ENCODE results near the gene SLC12A5. TPM values are rescaled to one million over a fixed set of nuclear protein-coding genes. Genes with fewer than 3 reads are reported as not detected.

The SLC12A5 gene
- total RNA-seq, 4 donors from 2014 or later: 0.99 to 1.2 TPM; not detected in 2

DNA sequence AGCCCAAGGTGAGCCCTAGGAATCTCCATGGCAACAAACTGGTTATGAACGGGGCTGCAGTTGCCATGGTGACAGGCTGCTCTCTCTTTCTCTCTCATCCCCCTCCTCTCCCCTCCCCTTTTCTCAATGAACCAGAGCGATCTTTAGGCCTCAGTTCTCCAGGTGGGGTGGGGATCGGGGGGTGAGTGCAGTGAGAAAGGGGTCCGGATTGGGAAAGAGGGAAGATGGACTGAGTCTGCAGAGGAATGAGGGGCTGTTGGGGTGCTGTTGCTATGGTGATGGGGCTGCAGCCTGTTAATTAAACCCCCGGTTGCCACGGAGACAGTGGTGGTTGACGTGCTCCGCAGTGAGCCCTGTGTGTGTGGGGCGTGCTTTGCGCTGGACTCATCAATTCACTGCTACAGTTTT lies 3.6 kb upstream of the SLC12A5 start:
- no peak for DNase-seq (ENCODE audit: extremely low spot score)
- no peak overlapping the region for H3K4me3 ChIP-seq
- H3K36me3 ChIP-seq: no peaks in the 10 kb centered on the region
- 50% methylated on average over 4 of the region's 10 CpGs for WGBS
- H3K27me3 ChIP-seq: peaks cover 0 to 100% (median 56%) of the 10 kb centered on the region in 4 donors
- H3K4me1 ChIP-seq: peaks cover 15 to 28% (median 22%) of the 10 kb centered on the region in 4 donors
- no peak overlapping the region for H3K27ac ChIP-seq (replicated peaks in 1 of 4)
- TF ChIP-seq POLR2A (IDR thresholded peaks at IDR 0.05; ENCODE audit: low read depth) (no peak), EP300 (IDR thresholded peaks at IDR 0.05) (no peak), POLR2AphosphoS5 (IDR thresholded peaks at IDR 0.05) (no peak)
- TF ChIP-seq, protein P1, sequence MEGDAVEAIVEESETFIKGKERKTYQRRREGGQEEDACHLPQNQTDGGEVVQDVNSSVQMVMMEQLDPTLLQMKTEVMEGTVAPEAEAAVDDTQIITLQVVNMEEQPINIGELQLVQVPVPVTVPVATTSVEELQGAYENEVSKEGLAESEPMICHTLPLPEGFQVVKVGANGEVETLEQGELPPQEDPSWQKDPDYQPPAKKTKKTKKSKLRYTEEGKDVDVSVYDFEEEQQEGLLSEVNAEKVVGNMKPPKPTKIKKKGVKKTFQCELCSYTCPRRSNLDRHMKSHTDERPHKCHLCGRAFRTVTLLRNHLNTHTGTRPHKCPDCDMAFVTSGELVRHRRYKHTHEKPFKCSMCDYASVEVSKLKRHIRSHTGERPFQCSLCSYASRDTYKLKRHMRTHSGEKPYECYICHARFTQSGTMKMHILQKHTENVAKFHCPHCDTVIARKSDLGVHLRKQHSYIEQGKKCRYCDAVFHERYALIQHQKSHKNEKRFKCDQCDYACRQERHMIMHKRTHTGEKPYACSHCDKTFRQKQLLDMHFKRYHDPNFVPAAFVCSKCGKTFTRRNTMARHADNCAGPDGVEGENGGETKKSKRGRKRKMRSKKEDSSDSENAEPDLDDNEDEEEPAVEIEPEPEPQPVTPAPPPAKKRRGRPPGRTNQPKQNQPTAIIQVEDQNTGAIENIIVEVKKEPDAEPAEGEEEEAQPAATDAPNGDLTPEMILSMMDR (IDR thresholded peaks at IDR 0.05): no peak
- no peaks in the 10 kb centered on the region for H3K9me3 ChIP-seq
- intact Hi-C loops (cut with DNase I): no loop called here

DNA sequence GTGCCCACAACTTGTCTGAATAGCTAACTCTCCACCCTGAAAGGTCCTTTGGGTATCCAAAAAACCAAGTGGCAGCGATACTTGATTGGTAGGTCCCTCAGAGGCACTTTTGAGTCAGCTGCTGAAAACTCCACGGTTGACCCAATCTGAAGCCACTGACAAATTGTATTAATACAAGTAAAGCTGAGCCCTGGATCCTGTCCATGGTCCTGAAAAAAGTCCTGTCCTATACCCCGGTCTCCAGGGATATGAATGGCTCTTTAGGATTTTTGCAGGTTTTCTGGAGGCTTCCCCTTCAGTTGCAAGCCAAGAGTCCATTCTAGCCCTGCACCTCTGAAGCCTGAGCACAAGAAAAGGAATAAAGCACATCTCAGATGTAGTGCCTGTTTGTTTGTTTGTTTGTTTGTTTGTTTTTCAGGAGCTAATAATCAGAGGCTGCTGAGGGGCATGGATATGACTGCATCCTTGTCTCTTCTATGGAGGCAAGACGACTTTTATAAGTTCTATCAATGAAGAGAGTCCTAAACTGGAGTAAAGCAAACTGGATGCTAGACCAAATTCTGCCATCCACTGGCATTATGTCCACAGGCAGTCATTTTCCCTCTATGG lies 1.7 kb upstream of the SLC12A5 start:
- Histone ChIP-seq H3K9me3 (no peaks in the 10 kb centered on the region), H3K4me1 (peaks cover 8 to 24% (median 19%) of the 10 kb centered on the region in 4 donors), H3K27me3 (peaks cover 0 to 100% (median 55%) of the 10 kb centered on the region in 4 donors), H3K36me3 (no peaks in the 10 kb centered on the region), H3K27ac (replicated peaks in 1 of 4) (no peak overlapping the region), H3K4me3 (no peak overlapping the region)
- 13% methylated on average over 4 of the region's 4 CpGs for WGBS
- TF ChIP-seq EP300 (IDR thresholded peaks at IDR 0.05) (no peak), POLR2A (IDR thresholded peaks at IDR 0.05; ENCODE audit: low read depth) (no peak), POLR2AphosphoS5 (IDR thresholded peaks at IDR 0.05) (no peak)
- TF ChIP-seq, protein P1 (IDR thresholded peaks at IDR 0.05): no peak
- intact Hi-C loops (cut with DNase I): no loop called here
- no peak for DNase-seq (ENCODE audit: extremely low spot score)

DNA sequence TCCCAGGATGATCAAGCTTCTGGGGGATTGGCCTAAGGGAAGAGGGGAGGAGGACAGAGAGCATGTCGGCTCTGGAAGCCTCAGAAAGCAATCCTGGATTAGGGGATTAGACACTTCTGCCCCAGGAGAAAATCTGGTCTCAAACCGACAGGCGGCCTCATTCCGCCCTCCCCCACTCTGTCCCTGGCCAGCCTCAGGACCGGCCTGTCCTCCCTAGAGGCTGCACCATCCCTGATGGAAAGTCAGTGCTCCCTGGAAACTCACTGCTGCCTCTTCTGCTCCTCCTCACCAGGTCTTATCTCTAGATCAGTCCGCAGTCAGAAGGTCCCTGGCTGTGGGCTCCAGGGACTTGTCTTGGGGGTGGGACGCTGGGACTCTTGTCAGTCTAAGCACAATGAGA lies 905 bp upstream of the SLC12A5 start:
- Histone ChIP-seq H3K4me1 (peaks cover 4 to 18% (median 12%) of the 10 kb centered on the region in 4 donors), H3K36me3 (no peaks in the 10 kb centered on the region), H3K9me3 (no peaks in the 10 kb centered on the region), H3K27me3 (peaks cover 0 to 100% (median 56%) of the 10 kb centered on the region in 4 donors), H3K4me3 (no peak overlapping the region), H3K27ac (replicated peaks in 1 of 4) (no peak overlapping the region)
- no peak for DNase-seq (ENCODE audit: extremely low spot score)
- intact Hi-C loops (cut with DNase I): no loop called here
- 93% methylated on average over 5 of the region's 7 CpGs for WGBS
- TF ChIP-seq POLR2AphosphoS5 (IDR thresholded peaks at IDR 0.05) (no peak), EP300 (IDR thresholded peaks at IDR 0.05) (no peak)
- TF ChIP-seq, protein P1 (IDR thresholded peaks at IDR 0.05): no peak

DNA sequence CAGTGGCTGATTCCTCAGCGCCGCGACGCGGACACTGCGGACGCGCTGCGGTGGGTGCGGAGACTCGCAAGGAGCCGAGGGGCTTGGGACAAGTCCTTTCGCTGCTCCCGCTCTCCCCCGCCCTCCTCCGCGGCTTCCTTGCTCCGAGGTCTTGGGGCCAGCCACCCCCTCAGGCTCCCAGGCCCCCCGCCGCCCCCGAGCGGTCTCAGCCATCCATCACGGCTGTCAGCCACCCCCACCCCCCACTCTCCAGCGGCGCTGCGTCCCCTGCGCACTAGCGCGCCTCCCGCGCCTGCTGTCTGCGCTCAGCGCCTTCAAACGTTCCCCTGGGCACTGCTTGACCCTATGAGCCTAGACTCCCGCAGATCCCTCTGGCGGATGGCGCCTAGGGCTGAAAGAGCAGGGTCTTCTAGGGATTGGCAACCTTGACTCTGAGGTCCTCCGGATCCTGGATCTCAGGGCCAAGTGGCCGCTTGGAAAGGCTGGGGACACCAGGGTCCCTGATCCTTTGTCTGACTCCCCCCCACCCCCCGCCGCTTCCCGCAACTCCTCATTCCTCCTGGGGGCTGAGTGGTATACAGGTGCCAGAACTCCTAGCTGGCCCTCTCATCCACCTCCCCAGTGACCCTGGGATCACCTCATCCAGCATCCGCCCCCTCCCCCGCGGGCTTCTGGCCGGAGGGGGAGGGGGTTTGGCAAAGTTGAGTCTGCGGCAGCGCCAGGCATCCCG lies 1.4 kb downstream of the SLC12A5 start:
- H3K9me3 ChIP-seq: no peaks in the 10 kb centered on the region
- peaks cover 4 to 18% (median 12%) of the 10 kb centered on the region in 4 donors for H3K4me1 ChIP-seq
- H3K4me3 ChIP-seq: no peak overlapping the region
- WGBS: 15% methylated on average over 11 of the region's 49 CpGs
- TF ChIP-seq POLR2AphosphoS5 (IDR thresholded peaks at IDR 0.05) (no peak), POLR2A (IDR thresholded peaks at IDR 0.05; ENCODE audit: low read depth) (no peak), EP300 (IDR thresholded peaks at IDR 0.05) (no peak)
- TF ChIP-seq, protein P1 (IDR thresholded peaks at IDR 0.05): no peak
- H3K27me3 ChIP-seq: peaks cover 0 to 100% (median 64%) of the 10 kb centered on the region in 4 donors
- DNase-seq (ENCODE audit: extremely low spot score): no peak
- H3K36me3 ChIP-seq: no peaks in the 10 kb centered on the region
- H3K27ac ChIP-seq (replicated peaks in 1 of 4): no peak overlapping the region
- intact Hi-C loops (cut with DNase I): no loop called here

Measured in esophagus muscularis mucosa (tissue), 4 donors.